ENCODE results near the gene DAGLB. TPM values are rescaled to one million over a fixed set of nuclear protein-coding genes. Genes with fewer than 3 reads are reported as not detected.

Gene DAGLB
- polyA plus RNA-seq, 1 donor = 15.5 TPM

GRCh38 chr7:6360841-6361240 is 86.9 kb downstream of the DAGLB start:
- no peak for DNase-seq

GRCh38 chr7:6359734-6360133 is 88.0 kb downstream of the DAGLB start:
- DNase-seq = no peak

Other genes starting within 250 kb of the DAGLB start
- gene CYTH3, start 175.3 kb downstream of the DAGLB start, polyA plus RNA-seq (ENCODE audit: insufficient read length) = 43.3 TPM
- gene FAM220A, start 99.0 kb downstream of the DAGLB start, polyA plus RNA-seq (ENCODE audit: insufficient read length) = 17.8 TPM
- 171 TPM for gene RAC1, start 73.4 kb downstream of the DAGLB start, polyA plus RNA-seq (ENCODE audit: insufficient read length)
- gene KDELR2, start 36.2 kb upstream of the DAGLB start, polyA plus RNA-seq (ENCODE audit: insufficient read length) = 156 TPM
- gene GRID2IP, start 103.5 kb upstream of the DAGLB start, polyA plus RNA-seq (ENCODE audit: insufficient read length) = 0.18 TPM
- 48.4 TPM for gene ZDHHC4, start 129.5 kb upstream of the DAGLB start, polyA plus RNA-seq (ENCODE audit: insufficient read length)
- 28.7 TPM for gene INTS15, start 142.1 kb upstream of the DAGLB start, polyA plus RNA-seq (ENCODE audit: insufficient read length)
- 15.5 TPM for gene ZNF853, start 167.7 kb upstream of the DAGLB start, polyA plus RNA-seq (ENCODE audit: insufficient read length)
- 31.3 TPM for gene ZNF316, start 189.4 kb upstream of the DAGLB start, polyA plus RNA-seq (ENCODE audit: insufficient read length)